GM19351 (cell line): ENCODE data around the gene ZSWIM1.
A peak's percentile ranks its signal among the peaks of the same experiment; 100 is the strongest.
"Not testable (repeated sequence)": the region's sequence is repeated elsewhere in the genome, so short reads cannot be mapped to it uniquely, and the experiment has no call there.

Experiments
- ATAC-seq: cut with Tn5 transposase; IDR thresholded peaks from one replicate; pipeline ENCODE4 v1.9.1; 2021; ENCODE audit warnings: mild to moderate bottlenecking, moderate library complexity; ENCODE audit not compliant: unreplicated experiment

ZSWIM1 gene

DNA sequence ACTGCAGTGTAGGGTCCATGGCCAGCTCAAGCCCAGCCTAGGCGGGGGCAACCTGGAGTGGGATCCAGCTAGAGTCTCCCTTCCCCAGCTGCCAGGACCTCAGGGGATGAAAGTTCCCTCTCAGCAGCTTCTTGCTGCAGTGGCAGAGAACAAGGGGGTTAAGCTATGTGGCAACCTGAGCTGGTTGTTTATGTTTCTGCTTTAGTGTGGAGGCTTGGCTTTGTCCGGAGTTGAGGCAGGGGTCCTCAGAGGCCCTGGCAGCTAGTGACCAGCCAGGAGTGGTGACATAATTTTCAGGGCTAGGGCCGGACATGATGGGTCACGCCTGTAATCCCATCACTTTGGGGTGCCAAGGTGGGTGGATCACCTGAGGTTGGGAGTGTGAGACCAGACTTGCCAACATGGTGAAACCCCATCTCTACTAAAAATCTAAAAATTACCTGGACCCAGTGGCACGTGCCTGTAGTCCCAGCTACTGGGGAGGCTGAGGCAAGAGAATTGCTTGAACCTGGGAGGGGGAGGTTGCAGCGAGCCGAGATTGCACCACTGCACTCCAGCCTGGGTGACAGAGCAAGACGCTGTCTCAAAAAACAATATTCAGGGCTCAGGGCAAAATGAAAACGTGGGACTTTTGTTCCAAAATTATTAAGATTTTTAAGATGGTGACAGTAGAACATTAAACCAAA is 44.9 kb downstream of the ZSWIM1 start:
- ATAC-seq = no peak

DNA sequence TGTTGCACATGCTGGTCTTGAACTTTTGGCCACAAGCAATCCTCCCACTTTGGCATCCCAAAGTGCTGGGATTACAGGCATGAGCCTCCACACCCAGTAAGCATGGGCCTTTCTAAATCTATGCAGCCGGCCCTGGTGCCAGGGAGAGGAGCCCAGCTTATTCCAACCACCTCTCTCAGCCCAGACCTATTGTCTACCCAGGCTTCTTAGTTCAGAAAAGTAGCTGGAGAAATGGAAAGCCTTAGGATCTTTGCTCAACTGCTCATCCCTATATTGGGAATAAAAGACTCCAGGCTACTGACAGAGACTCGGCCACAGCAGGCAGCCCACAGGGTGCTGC is 45.7 kb downstream of the ZSWIM1 start:
- no peak for ATAC-seq

DNA sequence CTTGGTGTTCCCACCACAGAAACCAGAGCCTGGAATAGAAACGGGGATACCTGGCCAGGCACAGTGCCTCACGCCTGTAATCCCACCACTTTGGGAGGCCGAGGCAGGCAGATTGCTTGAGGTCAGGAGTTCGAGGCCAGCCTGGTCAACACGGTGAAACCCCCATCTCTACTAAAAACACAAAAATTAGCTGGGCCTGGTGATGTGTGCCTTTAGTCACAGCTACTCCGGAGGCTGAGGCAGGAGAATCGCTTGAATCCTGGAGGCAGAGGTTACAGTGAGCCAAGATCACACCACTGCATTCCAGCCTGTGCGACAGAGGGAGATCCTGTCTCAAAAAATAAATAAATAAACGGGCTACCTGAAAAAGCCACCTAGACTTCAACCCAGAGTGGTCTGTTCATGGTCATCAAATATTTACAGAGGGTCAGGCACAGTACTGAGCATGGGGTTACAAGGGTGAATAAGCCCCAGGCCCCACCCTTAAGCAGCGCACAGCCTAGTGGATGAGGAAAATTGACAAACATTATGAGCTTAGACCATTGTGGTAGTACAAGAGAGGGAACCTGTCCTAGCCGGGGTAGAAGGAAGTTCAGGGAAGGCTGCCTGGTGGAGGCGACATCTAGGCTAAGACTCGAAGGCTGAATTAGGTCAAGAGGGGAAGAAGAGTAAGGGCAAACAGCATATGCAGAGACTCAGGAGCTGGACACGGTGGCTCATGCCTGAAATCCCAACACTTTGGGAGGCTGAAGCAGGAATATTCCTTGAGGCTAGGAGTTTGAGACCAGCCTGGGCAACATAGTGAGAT is 46.2 kb downstream of the ZSWIM1 start:
- no peak for ATAC-seq

DNA sequence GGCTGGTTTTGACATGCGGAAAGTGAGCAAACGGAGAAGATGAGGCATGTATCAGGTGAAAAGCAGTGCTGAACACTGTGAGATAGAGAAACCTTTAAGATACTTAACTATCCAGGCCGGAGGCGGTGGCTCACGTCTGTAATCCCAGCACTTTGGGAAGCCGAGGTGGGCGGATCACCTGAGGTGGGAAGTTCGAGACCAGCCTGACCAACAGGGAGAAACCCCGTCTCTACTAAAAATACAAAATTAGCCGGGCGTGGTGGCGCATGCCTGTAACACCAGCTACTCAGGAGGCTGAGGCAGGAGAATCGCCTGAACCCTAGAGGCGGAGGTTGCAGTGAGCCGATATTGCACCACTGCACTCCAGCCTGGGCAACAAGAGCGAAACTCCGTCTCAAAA is 50.7 kb downstream of the ZSWIM1 start:
- ATAC-seq = not testable (repeated sequence)

DNA sequence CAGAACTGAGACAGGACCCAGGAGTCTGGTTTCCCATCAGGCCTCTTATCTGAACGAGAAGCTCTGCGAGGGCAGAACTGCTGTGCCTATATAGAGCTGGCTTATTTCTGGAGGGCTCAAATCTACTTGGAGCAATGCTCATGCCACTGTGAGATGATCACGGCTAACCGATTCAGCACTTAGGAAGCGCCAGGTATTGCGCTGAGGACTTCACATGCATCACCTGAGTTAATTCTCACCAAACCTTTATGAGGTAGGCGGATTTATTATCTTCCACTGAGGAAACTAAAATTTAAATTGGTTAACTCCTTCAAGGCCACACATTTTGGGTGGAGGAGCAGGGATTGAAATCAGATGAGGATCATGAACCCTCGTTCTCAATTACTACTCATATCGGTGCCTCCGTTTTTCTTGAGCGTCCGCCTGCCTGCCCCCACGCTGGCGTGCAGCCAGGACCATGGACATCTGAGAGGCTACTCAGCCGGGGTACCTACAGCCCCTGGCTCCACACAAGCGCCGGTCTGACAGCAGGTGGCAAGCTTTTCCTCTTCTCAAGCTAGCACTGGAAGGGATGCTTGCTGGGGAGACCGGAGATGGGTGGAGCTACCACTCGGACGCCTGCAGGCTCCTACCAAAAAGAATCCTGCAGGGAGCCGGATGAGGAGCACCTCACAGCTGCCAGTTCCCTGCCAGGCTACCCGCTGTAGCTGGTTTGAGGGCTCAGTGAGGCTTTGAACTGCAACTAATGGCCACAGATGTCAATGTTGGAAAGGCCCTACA is 52.4 kb downstream of the ZSWIM1 start:
- no peak for ATAC-seq

DNA sequence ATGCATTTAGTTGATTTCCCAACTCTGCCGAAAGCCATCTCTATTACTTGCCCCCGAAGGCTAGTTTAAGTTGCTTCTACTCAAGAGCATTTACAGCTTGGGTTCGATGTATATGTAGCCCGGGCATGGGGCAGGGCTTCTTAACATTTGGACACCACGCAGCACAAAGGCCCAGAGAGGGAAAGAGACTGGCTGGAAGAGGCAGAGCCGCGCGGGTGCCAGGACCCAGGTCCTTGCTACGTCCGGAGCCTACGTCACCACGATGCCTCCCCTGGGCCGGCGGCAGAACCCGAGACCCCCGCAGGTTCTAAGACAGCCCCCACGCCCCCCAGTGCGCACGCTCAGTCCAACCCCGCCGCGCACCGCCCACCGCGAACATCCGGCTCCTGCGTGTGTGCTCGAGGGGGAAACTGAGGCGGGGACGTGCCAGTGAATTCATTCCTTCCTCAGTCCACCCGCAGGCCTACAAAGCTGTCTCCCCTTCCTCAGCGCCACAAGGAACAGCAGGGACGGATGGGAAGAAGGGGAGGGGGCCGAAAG is 53.1 kb downstream of the ZSWIM1 start:
- ATAC-seq = peak; percentile 11
